ENCODE data around the gene ZZZ3.
A peak's percentile ranks its signal among the peaks of the same experiment; 100 is the strongest.
"Not testable (repeated sequence)": the region's sequence is repeated elsewhere in the genome, so short reads cannot be mapped to it uniquely, and the experiment has no call there.

The ZZZ3 gene

GRCh38 chr1:77682460-77683159 is at the start of gene ZZZ3:
Gene ZZZ3 (minus strand): TSS chr1:77682658. CDS start chr1:77633354, 49,304 bp downstream.
- DNase-seq (ENCODE audit: low read depth): peak; percentile 90

DNA sequence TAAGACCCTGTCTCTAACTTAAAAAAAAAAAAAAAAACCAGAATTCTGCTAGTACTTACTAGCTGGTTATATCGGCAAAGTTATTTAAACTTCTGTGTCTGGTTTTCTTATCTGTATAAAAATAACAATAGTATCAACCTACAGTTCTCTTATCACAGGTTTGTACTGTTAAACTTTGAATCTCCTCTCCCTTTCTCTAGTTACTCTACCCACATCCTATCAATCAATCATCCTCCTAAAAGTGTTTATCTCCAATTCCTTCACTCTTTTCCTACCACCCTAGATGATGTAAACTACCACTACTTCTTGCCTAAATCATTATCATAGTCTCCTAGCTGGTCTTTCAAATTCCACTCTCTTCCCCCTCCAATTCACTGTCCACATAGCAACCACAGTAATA is 49.6 kb upstream of the ZZZ3 start:
- no peak for DNase-seq (ENCODE audit: low read depth)

GRCh38 chr1:77725706-77726105 is 43.2 kb upstream of the ZZZ3 start:
- no peak for DNase-seq (ENCODE audit: low read depth)

DNA sequence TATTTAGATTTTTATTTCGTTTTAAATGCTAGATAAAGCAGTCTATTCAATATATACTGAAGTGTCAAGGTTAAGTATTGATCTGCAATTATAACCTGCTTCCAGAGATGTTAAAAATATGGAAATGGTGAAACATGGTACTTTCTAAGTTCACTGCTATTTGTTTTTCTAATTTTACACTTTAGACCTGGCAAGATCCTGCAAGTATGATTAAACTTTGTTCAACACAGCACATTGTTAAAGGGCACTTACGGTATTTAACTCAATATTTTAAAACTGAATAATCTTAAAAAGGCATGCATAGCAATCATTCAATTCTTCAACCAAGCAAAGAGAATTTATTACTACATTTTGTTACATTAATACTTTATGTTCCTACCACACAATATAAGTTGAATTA is 35.7 kb upstream of the ZZZ3 start:
- no peak for DNase-seq (ENCODE audit: low read depth)

- DNase-seq (ENCODE audit: low read depth): no peak
These were observed 33.6 kb upstream of the ZZZ3 start for GRCh38 chr1:77716065-77716464.

GRCh38 chr1:77709727-77710126 is 27.3 kb upstream of the ZZZ3 start:
- no peak for DNase-seq (ENCODE audit: low read depth)

- DNase-seq (ENCODE audit: low read depth): no peak
These were observed 23.9 kb upstream of the ZZZ3 start for GRCh38 chr1:77706321-77706720.

- no peak for DNase-seq (ENCODE audit: low read depth)
These were observed 22.3 kb upstream of the ZZZ3 start for GRCh38 chr1:77704736-77705135.

GRCh38 chr1:77699673-77700072 is 17.2 kb upstream of the ZZZ3 start:
- DNase-seq (ENCODE audit: low read depth): not testable (repeated sequence)

DNA sequence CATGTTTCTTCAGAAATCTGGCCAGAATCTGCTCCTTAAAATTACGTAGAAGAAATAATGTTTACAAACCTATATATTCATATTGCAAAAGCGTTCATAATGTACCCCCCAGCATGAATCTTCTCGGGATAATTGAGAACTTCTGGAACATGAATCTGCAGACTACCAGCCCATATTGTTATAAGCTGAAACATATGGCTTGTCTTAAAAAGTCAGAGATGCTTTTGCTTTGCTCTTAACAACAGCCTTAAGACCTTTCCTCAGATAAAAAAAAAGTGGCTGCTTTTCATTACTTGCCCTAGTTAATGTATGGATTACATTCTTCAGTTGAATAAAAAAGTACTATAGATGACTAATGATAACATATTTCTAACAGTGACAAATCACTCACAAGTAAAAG is 15.0 kb upstream of the ZZZ3 start:
- DNase-seq (ENCODE audit: low read depth): peak; percentile 17

- no peak for DNase-seq (ENCODE audit: low read depth)
These were observed 6.5 kb upstream of the ZZZ3 start for GRCh38 chr1:77688939-77689338.

DNA sequence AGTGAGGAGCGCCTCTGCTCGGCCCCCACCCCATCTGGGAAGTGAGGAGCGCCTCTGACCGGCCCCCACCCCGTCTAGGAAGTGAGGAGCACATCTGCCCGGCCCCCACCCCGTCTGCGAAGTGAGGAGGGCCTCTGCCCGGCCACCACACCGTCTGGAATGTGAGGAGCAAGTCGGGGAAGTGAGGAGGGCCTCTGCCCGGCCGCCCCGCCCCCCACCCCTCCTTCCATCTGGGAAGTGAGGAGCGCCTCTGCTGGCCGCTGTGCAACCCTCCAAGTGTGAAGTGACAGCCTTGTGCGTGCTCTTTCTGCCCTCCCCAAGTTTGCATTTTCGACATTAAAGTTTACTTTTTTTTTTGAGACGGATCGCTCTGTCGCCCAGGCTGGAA is 5.1 kb upstream of the ZZZ3 start:
- peak; percentile 29 for DNase-seq (ENCODE audit: low read depth)

- no peak for DNase-seq (ENCODE audit: low read depth)
These were observed 4.5 kb upstream of the ZZZ3 start for GRCh38 chr1:77686796-77687518.

DNA sequence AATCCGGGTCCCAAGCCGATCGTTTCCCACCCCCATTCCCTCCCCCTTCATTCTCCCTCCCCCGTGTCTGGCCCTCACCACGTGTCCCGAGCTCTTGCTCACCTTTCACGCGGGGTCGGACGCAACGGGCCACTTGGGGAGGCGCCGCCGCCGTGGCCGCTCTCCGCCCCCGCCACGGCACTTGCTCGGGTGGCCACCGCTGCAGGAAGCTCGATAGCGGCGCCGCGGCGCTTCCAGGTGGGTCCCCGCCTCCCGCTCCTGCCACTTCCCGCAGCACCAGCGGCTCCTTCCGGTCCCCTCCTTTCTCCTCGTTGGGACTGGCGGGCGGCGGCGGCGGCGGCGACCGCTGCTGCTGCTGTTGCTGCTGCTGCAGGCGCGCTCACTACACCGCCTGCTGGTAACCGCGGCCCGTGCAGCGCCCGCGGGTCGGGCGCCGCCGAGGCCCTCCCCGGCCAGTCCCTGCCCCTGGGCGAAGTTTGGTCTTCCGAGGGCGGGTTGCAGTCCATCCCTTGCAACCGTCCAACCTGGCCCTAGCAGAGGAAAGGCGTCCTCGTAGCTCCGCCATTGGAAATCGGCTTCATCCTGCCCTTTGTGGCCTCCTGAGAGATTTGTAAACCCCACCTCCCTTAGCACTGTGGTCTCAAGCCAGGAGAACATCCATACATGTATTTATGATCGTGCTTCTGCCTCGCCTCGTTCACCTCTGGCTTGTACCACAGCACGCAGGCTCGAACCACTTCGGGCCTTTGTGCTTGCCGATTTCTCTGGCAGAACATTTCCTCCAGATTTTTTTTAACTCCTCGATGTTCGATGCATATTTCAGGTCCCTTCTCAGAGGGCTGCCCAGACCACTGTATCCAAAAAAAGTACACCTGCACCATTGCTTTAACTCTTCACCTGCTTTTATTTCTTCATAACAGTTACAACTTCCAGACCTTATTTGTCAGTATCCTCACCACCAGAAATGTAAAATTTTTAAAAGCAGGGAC is 996 bp upstream of the ZZZ3 start:
- peak; percentile 82 for DNase-seq (ENCODE audit: low read depth)

DNA sequence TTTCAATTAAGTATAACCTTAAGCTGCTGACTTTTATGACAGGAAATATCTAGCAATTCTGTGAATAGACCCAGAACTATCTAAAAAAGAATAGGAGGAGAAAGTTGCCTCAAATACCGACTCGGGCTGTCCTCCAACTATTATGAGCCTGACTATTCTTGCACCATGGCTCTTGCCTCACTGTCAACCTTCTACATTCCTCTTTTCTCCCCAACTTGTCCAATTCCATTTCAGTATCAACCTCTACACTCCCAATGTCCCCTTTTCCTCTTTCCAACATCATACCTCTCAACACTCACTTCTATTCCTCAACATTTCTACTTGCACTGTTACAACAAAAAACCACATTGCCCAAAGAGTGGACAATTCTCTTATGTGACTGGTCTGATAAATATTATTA is 2.3 kb downstream of the ZZZ3 start:
- no peak for DNase-seq (ENCODE audit: low read depth)

DNA sequence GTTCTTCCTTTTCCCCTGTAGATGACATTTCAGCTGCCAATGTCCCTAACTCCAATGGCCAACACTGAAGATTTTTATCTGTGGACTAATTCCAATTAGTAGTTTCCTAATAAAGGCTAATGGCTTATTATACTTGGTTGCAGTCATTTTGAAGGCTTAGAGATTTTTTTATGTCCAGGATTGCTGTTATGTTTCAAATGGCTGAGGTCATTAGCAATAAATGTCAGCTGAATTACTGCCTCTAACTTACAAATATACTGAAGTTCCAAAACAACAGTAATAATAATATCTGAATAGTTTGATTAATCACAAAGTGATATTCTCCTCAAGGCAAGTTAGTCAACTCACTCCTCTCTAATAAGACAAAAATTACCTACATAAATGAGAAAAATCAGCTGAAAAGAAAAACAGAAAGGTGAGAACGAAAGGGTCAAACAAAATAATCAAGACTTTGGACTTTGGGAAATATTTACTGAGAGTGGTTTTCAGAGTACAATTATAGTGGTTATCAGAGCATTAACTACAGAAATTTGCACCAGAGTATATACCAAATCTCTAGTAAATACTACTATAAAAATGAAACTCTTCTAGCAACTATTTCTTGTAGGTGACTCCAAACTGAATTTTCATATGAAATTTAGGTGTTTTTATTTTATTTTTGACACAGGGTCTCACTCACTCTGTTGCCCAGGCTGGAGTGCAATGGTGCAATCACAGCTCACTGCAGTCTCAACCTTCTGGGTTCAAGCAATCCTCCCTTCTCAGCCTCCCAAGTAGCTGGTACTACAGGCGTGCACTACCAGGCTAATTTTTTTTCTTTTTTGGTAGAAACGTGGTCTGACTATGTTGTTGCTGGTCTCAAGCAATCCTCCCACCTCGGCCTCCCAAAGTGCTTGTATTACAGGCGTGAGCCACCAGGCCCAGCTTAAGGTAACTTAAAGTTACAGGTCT is 3.5 kb downstream of the ZZZ3 start:
- no peak for DNase-seq (ENCODE audit: low read depth)

GRCh38 chr1:77674807-77675206 is 7.7 kb downstream of the ZZZ3 start:
- not testable (repeated sequence) for DNase-seq (ENCODE audit: low read depth)

DNA sequence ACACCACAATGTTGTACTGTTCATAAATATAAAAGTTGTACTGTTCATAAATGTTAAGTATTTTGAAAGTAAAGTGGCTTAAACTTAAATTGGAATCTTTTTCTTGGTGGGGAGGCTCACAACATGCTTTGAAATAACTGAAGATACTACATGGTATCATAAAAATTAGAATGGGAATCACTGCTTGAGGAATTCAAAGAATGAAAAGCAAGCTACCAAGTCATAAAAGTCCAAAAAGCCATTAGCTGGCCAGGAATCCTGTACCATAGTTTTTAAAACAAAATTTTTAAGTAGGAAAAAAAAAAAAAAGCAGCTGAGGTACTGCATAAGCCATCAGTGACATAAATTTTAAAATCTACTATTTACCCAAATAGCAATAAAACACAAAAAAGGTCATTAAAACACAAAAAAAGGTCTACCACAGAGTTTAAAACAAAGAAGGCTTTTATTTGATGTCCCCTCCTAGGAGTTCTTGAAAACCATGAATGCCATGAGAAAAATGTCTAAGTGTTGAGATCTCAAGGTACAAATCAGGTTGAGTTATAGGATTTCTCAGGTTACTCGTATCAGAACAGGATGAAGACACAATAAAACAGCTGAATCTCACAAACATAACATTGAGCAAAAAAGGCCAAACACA is 8.6 kb downstream of the ZZZ3 start:
- no peak for DNase-seq (ENCODE audit: low read depth)

DNA sequence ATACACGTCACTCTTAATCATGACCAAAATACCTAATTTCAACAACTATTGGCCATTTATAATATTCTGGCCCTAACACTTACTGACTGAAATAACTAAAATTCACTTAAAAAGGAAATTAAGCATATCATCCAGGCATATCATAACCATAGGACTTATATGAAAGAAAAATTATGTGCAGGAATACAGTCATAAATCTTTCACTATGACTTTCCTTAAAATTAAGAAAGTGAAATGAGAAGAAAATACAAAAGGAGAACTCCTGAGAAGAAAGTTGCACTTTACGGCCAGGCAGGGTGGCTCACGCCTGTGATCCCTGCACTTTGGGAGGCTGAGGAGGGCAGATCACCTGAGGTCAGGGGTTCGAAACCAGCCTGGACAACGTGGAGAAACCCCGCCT is 9.4 kb downstream of the ZZZ3 start:
- DNase-seq (ENCODE audit: low read depth): no peak

DNA sequence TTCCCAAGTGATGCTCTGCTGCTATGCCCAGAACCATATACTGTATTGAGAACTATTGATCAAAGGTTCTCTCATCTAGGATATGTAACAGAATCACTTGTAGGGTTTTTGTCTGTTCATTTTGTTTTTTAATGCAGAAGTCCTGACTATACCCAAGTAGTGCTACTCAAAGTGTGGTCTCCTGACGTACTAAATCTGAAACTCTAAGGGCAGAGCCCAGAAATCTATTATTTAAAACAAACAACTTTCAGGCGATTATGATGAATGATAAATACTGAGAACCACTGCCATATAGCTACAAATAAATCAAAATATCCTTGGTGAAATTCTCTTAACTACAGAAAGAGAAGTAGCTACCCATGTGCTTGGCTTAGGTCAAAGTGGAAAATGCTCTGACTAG is 10.1 kb downstream of the ZZZ3 start:
- DNase-seq (ENCODE audit: low read depth): no peak

GRCh38 chr1:77671836-77672235 is 10.6 kb downstream of the ZZZ3 start:
- no peak for DNase-seq (ENCODE audit: low read depth)
